ENCODE data around the gene SHANK1.

Gene SHANK1

GRCh38 chr19:50723069-50723468 is 3.5 kb upstream of the SHANK1 start, which contains the start of gene CLEC11A:
CLEC11A (plus strand) TSS chr19:50723364; CDS start chr19:50723526, 162 bp downstream.
- peaks cover 17% of the 10 kb centered on the region; the same call in 1 of the 2 replicates for H3K79me2 ChIP-seq (ENCODE audit: insufficient read depth, low read length)
- H3K4me3 ChIP-seq (ENCODE audit: low read length, poor library complexity, severe bottlenecking) = peak within 1 kb of the TSS; percentile 68
- H3K9me2 ChIP-seq (replicated peaks; ENCODE audit: low read depth, low read length) = no peaks in the 10 kb centered on the region
- no peaks in the 10 kb centered on the region for H3K4me1 ChIP-seq (ENCODE audit: insufficient read depth, low read length, poor library complexity, severe bottlenecking)
- H3F3A ChIP-seq (ENCODE audit: low read depth) = no peaks in the 10 kb centered on the region
- no peaks in the 10 kb centered on the region for H4K20me1 ChIP-seq (ENCODE audit: insufficient read depth, low read length, poor library complexity, severe bottlenecking)
- no peaks in the 10 kb centered on the region for H3K27me3 ChIP-seq (ENCODE audit: insufficient read depth, low read length, poor library complexity, severe bottlenecking)
- peak within 1 kb of the TSS; percentile 53 for H3K9ac ChIP-seq (ENCODE audit: low read depth, low read length, poor library complexity, severe bottlenecking)
- peak within 1 kb of the TSS; percentile 39 for H2AFZ ChIP-seq (ENCODE audit: low read length)
- TF ChIP-seq EZH2phosphoT487 (IDR thresholded peaks at IDR 0.05; ENCODE audit: borderline replicate concordance) = no peak
- TF ChIP-seq CTCF (conservative IDR thresholded peaks at IDR 0.05; ENCODE audit: low read length) = no peak
- no peaks in the 10 kb centered on the region for H3K36me3 ChIP-seq (ENCODE audit: insufficient read depth, low read length)
- no peaks in the 10 kb centered on the region for H3K9me3 ChIP-seq (ENCODE audit: insufficient read depth, low read depth, low read length)
- H3K4me2 ChIP-seq (ENCODE audit: low read depth, low read length, poor library complexity, severe bottlenecking) = peak within 1 kb of the TSS; percentile 73

GRCh38 chr19:50722201-50723013 is 2.8 kb upstream of the SHANK1 start:
- Histone ChIP-seq H3K9ac (ENCODE audit: low read depth, low read length, poor library complexity, severe bottlenecking) (no peak overlapping the region), H3K27me3 (ENCODE audit: insufficient read depth, low read length, poor library complexity, severe bottlenecking) (no peaks in the 10 kb centered on the region), H3K4me1 (ENCODE audit: insufficient read depth, low read length, poor library complexity, severe bottlenecking) (no peaks in the 10 kb centered on the region), H3K9me2 (replicated peaks; ENCODE audit: low read depth, low read length) (no peaks in the 10 kb centered on the region), H3K4me3 (ENCODE audit: low read length, poor library complexity, severe bottlenecking) (no peak overlapping the region), H2AFZ (ENCODE audit: low read length) (no peak overlapping the region), H3K79me2 (ENCODE audit: insufficient read depth, low read length) (peaks cover 17% of the 10 kb centered on the region; the same call in 1 of the 2 replicates), H4K20me1 (ENCODE audit: insufficient read depth, low read length, poor library complexity, severe bottlenecking) (no peaks in the 10 kb centered on the region), H3K36me3 (ENCODE audit: insufficient read depth, low read length) (no peaks in the 10 kb centered on the region), H3K4me2 (ENCODE audit: low read depth, low read length, poor library complexity, severe bottlenecking) (no peak overlapping the region), H3F3A (ENCODE audit: low read depth) (no peaks in the 10 kb centered on the region), H3K9me3 (ENCODE audit: insufficient read depth, low read depth, low read length) (no peaks in the 10 kb centered on the region)
- TF ChIP-seq CTCF (conservative IDR thresholded peaks at IDR 0.05; ENCODE audit: low read length) = no peak
- no peak for TF ChIP-seq EZH2phosphoT487 (IDR thresholded peaks at IDR 0.05; ENCODE audit: borderline replicate concordance)

- H3K4me1 ChIP-seq (ENCODE audit: insufficient read depth, low read length, poor library complexity, severe bottlenecking) = no peaks in the 10 kb centered on the region
- H3K4me2 ChIP-seq (ENCODE audit: low read depth, low read length, poor library complexity, severe bottlenecking) = no peak overlapping the region
- H4K20me1 ChIP-seq (ENCODE audit: insufficient read depth, low read length, poor library complexity, severe bottlenecking) = no peaks in the 10 kb centered on the region
- H3K79me2 ChIP-seq (ENCODE audit: insufficient read depth, low read length) = peaks cover 14% of the 10 kb centered on the region; the same call in 1 of the 2 replicates
- H3K9me3 ChIP-seq (ENCODE audit: insufficient read depth, low read depth, low read length) = no peaks in the 10 kb centered on the region
- no peak overlapping the region for H3K9ac ChIP-seq (ENCODE audit: low read depth, low read length, poor library complexity, severe bottlenecking)
- H3K36me3 ChIP-seq (ENCODE audit: insufficient read depth, low read length) = no peaks in the 10 kb centered on the region
- H3K27me3 ChIP-seq (ENCODE audit: insufficient read depth, low read length, poor library complexity, severe bottlenecking) = no peaks in the 10 kb centered on the region
- H3K4me3 ChIP-seq (ENCODE audit: low read length, poor library complexity, severe bottlenecking) = no peak overlapping the region
- H3F3A ChIP-seq (ENCODE audit: low read depth) = no peaks in the 10 kb centered on the region
- H2AFZ ChIP-seq (ENCODE audit: low read length) = no peak overlapping the region
- no peaks in the 10 kb centered on the region for H3K9me2 ChIP-seq (replicated peaks; ENCODE audit: low read depth, low read length)
- no peak for TF ChIP-seq EZH2phosphoT487 (IDR thresholded peaks at IDR 0.05; ENCODE audit: borderline replicate concordance)
- no peak for TF ChIP-seq CTCF (conservative IDR thresholded peaks at IDR 0.05; ENCODE audit: low read length)
These were observed 2.0 kb upstream of the SHANK1 start for GRCh38 chr19:50721441-50722137.
